GM23248 (cell line): Measurements from ENCODE around the gene GOLGA6B.

ENCODE experiments used
- EZH2 ChIP-seq: fragments of 200-600 bp; sonication (generic); IDR thresholded peaks from 2 replicates; pipeline ENCODE4 v1.6.1; 2018; ENCODE audit warnings: antibody characterized with exemption, mild to moderate bottlenecking; ENCODE audit not compliant: insufficient read depth, poor library complexity, severe bottlenecking
- EZH2phosphoT487 ChIP-seq: fragments of 200-600 bp; sonication (generic); IDR thresholded peaks from 2 replicates; pipeline ENCODE4 v1.6.1; 2018; ENCODE audit warnings: antibody characterized with exemption, moderate library complexity, mild to moderate bottlenecking, low read depth; ENCODE audit not compliant: insufficient read depth

DNA sequence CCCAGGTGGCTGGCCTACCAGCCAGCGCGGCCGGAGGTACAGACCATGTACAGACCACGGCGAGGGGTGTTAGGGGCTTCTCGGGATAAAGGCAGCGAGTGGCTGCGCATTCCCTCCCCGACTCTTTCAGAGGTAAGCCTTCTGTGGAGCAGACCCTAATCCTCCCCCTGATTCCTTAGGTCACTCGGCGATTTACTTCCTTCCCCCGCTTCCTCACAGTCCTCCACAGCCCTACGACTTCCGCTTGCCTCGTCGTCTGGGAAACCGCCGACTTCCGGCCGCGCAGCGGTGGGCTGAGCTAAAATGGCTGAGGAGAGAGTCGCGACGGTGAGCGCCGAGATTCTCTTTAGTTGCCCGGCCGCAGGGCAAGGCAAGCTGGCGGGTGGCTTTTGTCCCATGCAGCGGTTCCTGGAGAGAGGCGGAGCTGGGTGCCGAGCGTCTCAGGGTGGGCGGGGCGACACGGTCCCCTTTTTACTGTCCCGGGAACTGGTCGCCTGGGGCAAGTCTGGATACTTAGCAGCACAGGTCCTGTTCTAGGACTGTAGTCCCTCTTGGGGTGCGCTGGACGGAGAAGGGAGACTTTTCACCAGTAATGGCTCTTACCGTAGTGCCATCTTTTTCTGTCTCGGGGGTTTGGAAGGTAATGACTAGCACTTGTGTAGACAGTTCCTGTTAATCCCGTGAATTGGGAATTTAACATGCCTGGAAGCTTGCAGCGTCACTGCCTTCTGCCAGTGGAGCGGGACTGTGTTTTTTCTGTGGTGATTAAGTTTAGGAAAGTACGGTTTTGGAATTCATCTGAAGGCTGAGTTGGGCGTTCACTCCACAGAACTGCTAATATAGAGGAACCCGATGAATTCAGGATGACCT, 31.7 kb downstream of the GOLGA6B start, which contains the start of the genes BBS4 and HIGD2B:
- TF ChIP-seq EZH2: no peak
- no peak for TF ChIP-seq EZH2phosphoT487
